ENCODE measurements around the gene DPAGT1. TPM values are rescaled to one million over a fixed set of nuclear protein-coding genes. Genes with fewer than 3 reads are reported as not detected.

Gene DPAGT1
- total RNA-seq, result 9.5 and 12.1 TPM in 2 replicates

- FAIRE-seq (peak; percentile 73), DNase-seq (ENCODE audit: low read depth) (peak; percentile 96)
- TF ChIP-seq CTCF (IDR thresholded peaks at IDR 0.05; ENCODE audit: insufficient read depth, low read length, severe bottlenecking), result no peak
- no peaks in the 10 kb centered on the region for H3K27me3 ChIP-seq (ENCODE audit: control insufficient read depth, insufficient read depth, low read length)
- H3K4me3 ChIP-seq (ENCODE audit: low read depth, low read length), result peak within 1 kb of the TSS; percentile 71
- H3K36me3 ChIP-seq (ENCODE audit: control insufficient read depth, insufficient read depth, low read length), result peaks cover 10% of the 10 kb centered on the region
These were observed at the start of gene DPAGT1 for GRCh38 chr11:119101759-119102423. Gene DPAGT1, minus strand, starts transcription at chr11:119101853. Its CDS starts 198 bp downstream, at chr11:119101655.

GRCh38 chr11:119149786-119150275 is 48.2 kb upstream of the DPAGT1 start:
- peaks cover 12% of the 10 kb centered on the region for H3K27me3 ChIP-seq (ENCODE audit: control insufficient read depth, insufficient read depth, low read length)
- no peak for DNase-seq (ENCODE audit: low read depth)
- TF ChIP-seq CTCF (IDR thresholded peaks at IDR 0.05; ENCODE audit: insufficient read depth, low read length, severe bottlenecking), result no peak
- H3K36me3 ChIP-seq (ENCODE audit: control insufficient read depth, insufficient read depth, low read length), result no peaks in the 10 kb centered on the region
- H3K4me3 ChIP-seq (ENCODE audit: low read depth, low read length), result no peak overlapping the region
- FAIRE-seq, result no peak

GRCh38 chr11:119149018-119149785 is 47.5 kb upstream of the DPAGT1 start, which contains the start of gene ABCG4:
Gene ABCG4, plus strand, starts transcription at chr11:119149052. Its CDS starts 914 bp downstream, at chr11:119149966.
- Histone ChIP-seq H3K27me3 (ENCODE audit: control insufficient read depth, insufficient read depth, low read length) (peaks cover 12% of the 10 kb centered on the region), H3K4me3 (ENCODE audit: low read depth, low read length) (peak within 1 kb of the TSS; percentile 42), H3K36me3 (ENCODE audit: control insufficient read depth, insufficient read depth, low read length) (no peaks in the 10 kb centered on the region)
- DNase-seq (ENCODE audit: low read depth) (no peak), FAIRE-seq (no peak)
- no peak for TF ChIP-seq CTCF (IDR thresholded peaks at IDR 0.05; ENCODE audit: insufficient read depth, low read length, severe bottlenecking)

- no peak for DNase-seq (ENCODE audit: low read depth)
- peaks cover 12% of the 10 kb centered on the region for H3K27me3 ChIP-seq (ENCODE audit: control insufficient read depth, insufficient read depth, low read length)
These were observed 47.0 kb upstream of the DPAGT1 start for GRCh38 chr11:119148720-119149017.

GRCh38 chr11:119147604-119148333 is 46.1 kb upstream of the DPAGT1 start:
- TF ChIP-seq CTCF (IDR thresholded peaks at IDR 0.05; ENCODE audit: insufficient read depth, low read length, severe bottlenecking), result no peak
- DNase-seq (ENCODE audit: low read depth) (no peak), FAIRE-seq (no peak)
- Histone ChIP-seq H3K4me3 (ENCODE audit: low read depth, low read length) (no peak overlapping the region), H3K36me3 (ENCODE audit: control insufficient read depth, insufficient read depth, low read length) (no peaks in the 10 kb centered on the region), H3K27me3 (ENCODE audit: control insufficient read depth, insufficient read depth, low read length) (peaks cover 12% of the 10 kb centered on the region)

More at GRCh38 chr11:119148720-119149017, 47.0 kb upstream of the DPAGT1 start:
- FAIRE-seq, result no peak
- H3K4me3 ChIP-seq (ENCODE audit: low read depth, low read length), result peak overlapping the region; percentile 42
- TF ChIP-seq CTCF (IDR thresholded peaks at IDR 0.05; ENCODE audit: insufficient read depth, low read length, severe bottlenecking), result no peak
- H3K36me3 ChIP-seq (ENCODE audit: control insufficient read depth, insufficient read depth, low read length), result no peaks in the 10 kb centered on the region
